ENCODE data around the gene RPS6KA4. TPM values are rescaled to one million over a fixed set of nuclear protein-coding genes. Genes with fewer than 3 reads are reported as not detected.

Gene RPS6KA4
- total RNA-seq, 1 experiment from 2014 or later = 67.3 TPM

DNA sequence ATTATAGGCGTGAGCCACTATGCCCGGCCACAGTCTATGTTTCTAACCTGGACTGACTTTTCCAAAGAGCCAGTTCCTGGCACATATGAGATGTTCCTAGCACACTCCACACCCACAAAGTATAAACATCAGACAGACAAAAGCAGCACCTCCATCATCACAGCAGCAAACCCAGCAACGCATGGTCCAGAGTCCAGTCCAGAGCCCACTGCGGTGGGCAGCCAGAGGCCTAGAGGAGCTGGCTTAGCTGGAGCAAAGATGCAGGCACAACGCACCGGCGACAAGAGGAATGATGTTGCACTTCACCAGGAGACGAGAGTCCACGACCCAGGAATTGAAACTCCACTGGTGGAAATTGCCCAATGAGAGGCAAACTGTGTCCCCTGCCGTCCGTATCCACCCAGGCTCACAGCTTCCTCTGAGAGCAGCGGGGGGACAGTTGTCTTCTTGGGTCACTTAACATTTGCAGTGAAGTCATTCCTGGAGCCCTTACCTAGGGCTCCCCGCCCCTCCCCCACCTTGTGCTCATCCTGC is 36.6 kb downstream of the RPS6KA4 start:
- Histone ChIP-seq H3K9ac (ENCODE audit: low read length) (no peak overlapping the region), H2AFZ (ENCODE audit: low read depth, low read length, poor library complexity, severe bottlenecking) (no peak overlapping the region), H3K9me2 (ENCODE audit: insufficient read depth) (no peaks in the 10 kb centered on the region), H3K4me1 (ENCODE audit: control insufficient read depth in 1 of 2, insufficient read depth in 2 of 2, low read length in 2 of 2) (peaks cover 6 to 11% of the 10 kb centered on the region in 2 experiments), H4K20me1 (ENCODE audit: insufficient read depth) (no peaks in the 10 kb centered on the region), H3K27ac (ENCODE audit: low read depth, low read length) (no peak overlapping the region), H3K27me3 (ENCODE audit: insufficient read depth, low read length) (no peaks in the 10 kb centered on the region), H3K36me3 (ENCODE audit: control insufficient read depth in 1 of 2, insufficient read depth in 2 of 2, low read length in 2 of 2) (no peaks in the 10 kb centered on the region), H3K9me3 (ENCODE audit: control insufficient read depth in 1 of 2, insufficient read depth in 1 of 2, low read depth in 1 of 2, low read length in 2 of 2) (no peaks in the 10 kb centered on the region), H3K4me2 (ENCODE audit: low read length) (no peak overlapping the region), H3K4me3 (replicated peaks in 1 of 2; ENCODE audit: low read depth in 1 of 2, low read length in 2 of 2) (no peak overlapping the region), H3K79me2 (ENCODE audit: insufficient read depth, low read length) (no peaks in the 10 kb centered on the region)
- TF ChIP-seq JUND (IDR thresholded peaks at IDR 0.05) = no peak
- TF ChIP-seq ELF1 (IDR thresholded peaks at IDR 0.05; ENCODE audit: borderline replicate concordance, low read depth) = no peak
- TF ChIP-seq FOSL1 (IDR thresholded peaks at IDR 0.05; ENCODE audit: low read depth) = no peak
- DNase-seq (ENCODE audit: low read depth, low spot score) (no peak), ATAC-seq (no peak)
- intact Hi-C loops (cut with micrococcal nuclease) = no loop called here
- ChIA-PET POLR2A (no interaction called here), RAD21 (ENCODE audit: low non-redundant PET in 1 of 2, low total read pairs in 2 of 2, uncharacterized antibody in 2 of 2, unreplicated experiment in 2 of 2) (no interaction called here), CTCF (no interaction called here)
- no TSS peak for BruUV-seq (replicated peaks)

DNA sequence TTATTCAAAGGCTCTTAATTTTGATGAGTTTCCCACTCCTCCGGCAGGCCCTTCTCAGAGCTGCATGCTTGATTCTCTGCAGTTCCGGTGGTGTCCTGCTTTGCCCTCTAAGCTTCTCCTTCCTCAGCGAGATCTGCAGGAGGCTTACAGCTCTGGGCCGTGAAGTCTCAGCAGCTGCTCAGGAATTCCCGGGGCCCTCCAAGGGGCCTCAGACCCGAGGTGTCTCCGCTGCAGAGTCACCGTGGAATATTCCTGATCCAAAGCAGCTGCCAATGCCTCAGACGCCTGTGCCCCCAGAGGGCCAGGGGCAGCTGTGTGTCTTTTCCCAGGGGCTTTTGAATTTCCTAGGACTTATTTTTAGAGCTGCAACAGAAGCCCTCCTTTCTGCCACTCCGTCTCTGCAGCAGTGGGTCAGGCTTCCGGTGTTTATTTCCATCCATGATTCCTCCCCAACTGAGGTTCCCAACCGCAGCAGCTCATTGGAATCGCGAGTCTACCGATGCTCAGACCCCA is 37.2 kb downstream of the RPS6KA4 start:
- RAD21 ChIA-PET (ENCODE audit: low non-redundant PET in 1 of 2, low total read pairs in 2 of 2, uncharacterized antibody in 2 of 2, unreplicated experiment in 2 of 2) = no interaction called here

More for the DNA sequence above, 37.2 kb downstream of the RPS6KA4 start:
- no peak for DNase-seq (ENCODE audit: low read depth, low spot score)
- no peak overlapping the region for H3K4me3 ChIP-seq (replicated peaks in 1 of 2; ENCODE audit: low read depth in 1 of 2, low read length in 2 of 2)
- no peak overlapping the region for H3K9ac ChIP-seq (ENCODE audit: low read length)
- H3K27me3 ChIP-seq (ENCODE audit: insufficient read depth, low read length) = no peaks in the 10 kb centered on the region
- TF ChIP-seq CTCF (IDR thresholded peaks at IDR 0.05 in 2 of 3, conservative IDR thresholded peaks at IDR 0.05 in 1 of 3; ENCODE audit: borderline replicate concordance in 1 of 3, insufficient read depth in 1 of 3, low read depth in 2 of 3, low read length in 2 of 3) = no peak
- TF ChIP-seq SIN3A (IDR thresholded peaks at IDR 0.05; ENCODE audit: low read depth) = no peak
- no TSS peak for BruUV-seq (replicated peaks)
- intact Hi-C loops (cut with micrococcal nuclease) = no loop called here
- H3K27ac ChIP-seq (ENCODE audit: low read depth, low read length) = no peak overlapping the region
- CTCF ChIA-PET = no interaction called here
- H4K20me1 ChIP-seq (ENCODE audit: insufficient read depth) = no peaks in the 10 kb centered on the region
- POLR2A ChIA-PET = no interaction called here
- H2AFZ ChIP-seq (ENCODE audit: low read depth, low read length, poor library complexity, severe bottlenecking) = no peak overlapping the region
- H3K9me3 ChIP-seq (ENCODE audit: control insufficient read depth in 1 of 2, insufficient read depth in 1 of 2, low read depth in 1 of 2, low read length in 2 of 2) = no peaks in the 10 kb centered on the region
- no peaks in the 10 kb centered on the region for H3K79me2 ChIP-seq (ENCODE audit: insufficient read depth, low read length)
- H3K4me1 ChIP-seq (ENCODE audit: control insufficient read depth in 1 of 2, insufficient read depth in 2 of 2, low read length in 2 of 2) = peaks cover 6 to 12% of the 10 kb centered on the region in 2 experiments
- no peak for ATAC-seq
- no peaks in the 10 kb centered on the region for H3K36me3 ChIP-seq (ENCODE audit: control insufficient read depth in 1 of 2, insufficient read depth in 2 of 2, low read length in 2 of 2)
- H3K4me2 ChIP-seq (ENCODE audit: low read length) = no peak overlapping the region
- H3K9me2 ChIP-seq (ENCODE audit: insufficient read depth) = no peaks in the 10 kb centered on the region

Measured in HCT116 (cell line).